GM12878 (cell line): ENCODE data around the gene PHACTR1. TPM values are rescaled to one million over a fixed set of nuclear protein-coding genes. Genes with fewer than 3 reads are reported as not detected.

ENCODE experiments used
- ATAC-seq: fragments of 200-7000 bp; cut with Tn5 transposase; 3 replicates; pipeline ENCODE4 v1.9.1; 2020; ENCODE audit warnings: mild to moderate bottlenecking, moderate library complexity
- BruUV-seq: library from RNA; stranded (reverse); fragments of 400-500 nt; replicated peaks from 2 replicates; lab custom pipeline; 2021; lab: Mats Ljungman, UMichigan
- CTCF ChIA-PET: fragments of 300-600 bp; sonication (Branson Sonifier 250); formaldehyde crosslinking; extraction: SDS; loops from one replicate; lab custom pipeline; 2021; ENCODE audit warnings: inconsistent platforms; lab: Yijun Ruan, JAX
- POLR2A ChIA-PET: fragments of 350-600 bp; formaldehyde crosslinking; extraction: SDS; loops from one replicate; lab custom pipeline; 2021; ENCODE audit warnings: inconsistent platforms; lab: Charles Lee
- RAD21 ChIA-PET: fragments of 300-600 bp; sonication (Branson Sonifier 250); formaldehyde crosslinking; loops from one replicate; lab custom pipeline; 2023; ENCODE audit warnings: antibody characterized with exemption; ENCODE audit not compliant: unreplicated experiment; lab: Charles Lee
- SMC1A ChIA-PET: fragments of 300-600 bp; sonication (Branson Sonifier 250); formaldehyde crosslinking; loops from one replicate; lab custom pipeline; 2023; ENCODE audit not compliant: unreplicated experiment, uncharacterized antibody; lab: Charles Lee
- DNase-seq: peaks from one replicate; pipeline ENCODE4 v3.0.0-alpha.2; 2011; ENCODE audit warnings: low read depth, low spot score
- FAIRE-seq: peaks from 3 replicates; lab custom pipeline; 2011; peaks lifted over from hg19 to GRCh38; lab: Jason Lieb, UNC
- H2AFZ ChIP-seq: 2 replicates; pipeline ENCODE4 v1.6.0; 2011; ENCODE audit warnings: low read depth, low read length, control low read depth; ENCODE audit not compliant: control insufficient read depth
- H3K27ac ChIP-seq: 2 replicates; pipeline ENCODE4 v1.5.1; 2011; ENCODE audit warnings: control low read depth; ENCODE audit not compliant: control insufficient read depth, insufficient read depth
- H3K27me3 ChIP-seq, 2 experiments: replicated peaks in 1 of 2; 2 replicates each; pipeline versions ENCODE4 v1.6.0 to v1.6.1; 2011; ENCODE audit warnings: low read length in 1 of 2; ENCODE audit not compliant: control insufficient read depth in 2 of 2, insufficient read depth in 2 of 2
- H3K36me3 ChIP-seq, 2 experiments: 2 replicates each; pipeline ENCODE4 v1.5.1; 2011; ENCODE audit warnings: low read length in 1 of 2; ENCODE audit not compliant: control insufficient read depth in 2 of 2, insufficient read depth in 2 of 2
- H3K4me1 ChIP-seq: 2 replicates; pipeline ENCODE4 v1.6.1; 2011; ENCODE audit warnings: mild to moderate bottlenecking, low read length, moderate library complexity, mixed read lengths; ENCODE audit not compliant: control insufficient read depth, insufficient read depth
- H3K4me2 ChIP-seq: 2 replicates; pipeline ENCODE4 v1.6.0; 2011; ENCODE audit warnings: control low read depth; ENCODE audit not compliant: control insufficient read depth, insufficient read depth
- H3K4me3 ChIP-seq: fragments of 200-600 bp; sonication (generic); 2 replicates; pipeline ENCODE4 v1.5.1; 2016
- H3K79me2 ChIP-seq: 2 replicates; pipeline ENCODE4 v1.6.0; 2011; ENCODE audit warnings: low read length; ENCODE audit not compliant: control insufficient read depth, insufficient read depth
- H3K9ac ChIP-seq: 2 replicates; pipeline ENCODE4 v1.8.0; 2011; ENCODE audit warnings: low read length, control low read depth, mixed read lengths; ENCODE audit not compliant: control insufficient read depth, insufficient read depth
- H3K9me3 ChIP-seq: replicated peaks from 3 replicates; pipeline ENCODE4 v1.5.1; 2011; ENCODE audit warnings: mild to moderate bottlenecking, low read length; ENCODE audit not compliant: control insufficient read depth, insufficient read depth
- H4K20me1 ChIP-seq: 2 replicates; pipeline ENCODE4 v1.6.0; 2011; ENCODE audit not compliant: control insufficient read depth, insufficient read depth
- ASH2L ChIP-seq: fragments of 300-600, 200-600 bp; sonication (generic); IDR thresholded peaks from 2 replicates; pipeline ENCODE4 v1.6.1; 2017; ENCODE audit warnings: low read depth, mild to moderate bottlenecking, borderline replicate concordance
- BHLHE40 ChIP-seq, 2 experiments: fragments of 450-650 bp in 1 of 2; IDR thresholded peaks; 2 replicates each; pipeline ENCODE4 v1.6.1; 2011 to 2017; ENCODE audit warnings: low read depth in 2 of 2, borderline replicate concordance in 1 of 2, improper control_type of control experiment in 1 of 2, low read length in 1 of 2, mild to moderate bottlenecking in 1 of 2
- CBX5 ChIP-seq: sonication (generic); IDR thresholded peaks from 2 replicates; pipeline ENCODE4 v1.6.1; 2016; ENCODE audit warnings: low read depth, moderate library complexity, mild to moderate bottlenecking, inconsistent platforms
- CREB1 ChIP-seq: IDR thresholded peaks from 2 replicates; pipeline ENCODE4 v1.6.1; 2012; ENCODE audit warnings: low read depth, mild to moderate bottlenecking, inconsistent platforms
- DPF2 ChIP-seq: fragments of 450-650 bp; IDR thresholded peaks from 2 replicates; pipeline ENCODE4 v1.6.1; 2017; ENCODE audit warnings: mild to moderate bottlenecking
- E2F4 ChIP-seq: IDR thresholded peaks from 2 replicates; pipeline ENCODE4 v1.6.1; 2012; ENCODE audit warnings: low read depth, low read length, improper control_type of control experiment
- FOXK2 ChIP-seq: fragments of 450-650 bp; IDR thresholded peaks from 2 replicates; pipeline ENCODE4 v1.6.1; 2017; ENCODE audit warnings: mild to moderate bottlenecking, moderate library complexity
- MEF2B ChIP-seq: fragments of 450-650 bp; IDR thresholded peaks from 2 replicates; pipeline ENCODE4 v1.6.1; 2018; ENCODE audit warnings: mild to moderate bottlenecking, moderate library complexity; ENCODE audit not compliant: partially characterized antibody, poor library complexity, severe bottlenecking
- MTA2 ChIP-seq: fragments of 450-650 bp; IDR thresholded peaks from 2 replicates; pipeline ENCODE4 v1.6.1; 2016; ENCODE audit warnings: low read depth, mild to moderate bottlenecking, moderate library complexity
- NFXL1 ChIP-seq: fragments of 450-650 bp; IDR thresholded peaks from 2 replicates; pipeline ENCODE4 v1.6.1; 2017; ENCODE audit warnings: antibody characterized with exemption, mild to moderate bottlenecking, borderline replicate concordance
- NFYA ChIP-seq: IDR thresholded peaks from 2 replicates; pipeline ENCODE4 v1.6.1; 2011; ENCODE audit warnings: low read depth, mild to moderate bottlenecking, low read length, improper control_type of control experiment, borderline replicate concordance
- YBX1 ChIP-seq: fragments of 450-650 bp; IDR thresholded peaks from 2 replicates; pipeline ENCODE4 v1.6.1; 2016; ENCODE audit warnings: antibody characterized with exemption
- ZNF384 ChIP-seq: IDR thresholded peaks from 2 replicates; pipeline ENCODE4 v1.6.1; 2012; ENCODE audit warnings: low read depth, mild to moderate bottlenecking, low read length, improper control_type of control experiment, borderline replicate concordance
- WGBS: methylation state at CpG from one replicate; pipeline ENCODE4 v1.1.6; 2016; ENCODE audit warnings: low lambda C conversion rate; ENCODE audit not compliant: insufficient replicate concordance, insufficient coverage; ENCODE audit errors: missing lambda C conversion rate; 5-methylcytosine and 5-hydroxymethylcytosine counted together
- in situ Hi-C: fragments of 300-500 bp; cut with MboI; formaldehyde crosslinking; loops from 9 replicates; pipeline ENCODE4 v1.14.3; 2018; ENCODE audit warnings: mixed read lengths
- intact Hi-C: fragments of 100-400 bp; cut with micrococcal nuclease; formaldehyde crosslinking; loops from one replicate; pipeline ENCODE4 v1.14.2; 2022; ENCODE audit not compliant: unreplicated experiment
- polyA plus RNA-seq, 11 experiments: library from polyadenylated mRNA; depleted of rRNA in 4 of 11; unstranded in 6 of 11; stranded (reverse) in 5 of 11; fragments of >200 nt; fragmentation: Nextera tagmentation in 4 of 11; fragmentation: Illumina TruSeq in 1 of 11; extraction: Ambion mirVana in 4 of 11; extraction: Trizol in 1 of 11; gene quantifications; 1 replicate in 1 of 11; 2 replicates in 10 of 11; pipeline versions ENCODE4 v1.2.1 to v1.2.3, GENCODE V29; 2011 to 2016; ENCODE audit warnings: inconsistent platforms in 2 of 11, missing spikeins in 2 of 11, low read depth in 1 of 11
- total RNA-seq, 4 experiments: library from RNA; depleted of rRNA in 3 of 4; stranded (reverse); fragments of >200 nt in 3 of 4; fragmentation: Illumina TruSeq in 1 of 4; extraction: Trizol in 1 of 4; gene quantifications; 2 replicates each; pipeline versions ENCODE4 v1.2.1 to v1.2.3, GENCODE V29; 2013 to 2021
- TF ChIP-seq, protein P1 (sequence below): fragments of 450-650 bp; conservative IDR thresholded peaks from 2 replicates; pipeline ENCODE4 v1.6.1; 2017; ENCODE audit warnings: mild to moderate bottlenecking, moderate library complexity

PHACTR1 gene
- total and polyA plus RNA-seq, 10 of the 15 experiments (the other 5 are each of a cell fraction or from before 2014, with no cell fraction given), result 34.2 to 94.6 (median 62.3) TPM

GRCh38 chr6:13007744-13008143, 291.2 kb downstream of the PHACTR1 start:
- no peak overlapping the region for H3K4me2 ChIP-seq
- H3K9ac ChIP-seq, result no peak overlapping the region
- no peak for FAIRE-seq
- H3K9me3 ChIP-seq, result no peaks in the 10 kb centered on the region
- H3K79me2 ChIP-seq, result no peaks in the 10 kb centered on the region
- no TSS peak for BruUV-seq
- no peak for ATAC-seq
- H3K4me1 ChIP-seq, result no peaks in the 10 kb centered on the region
- peaks cover 0 to 1% of the 10 kb centered on the region in 2 experiments; a peak in 2 of 4 replicates for H3K27me3 ChIP-seq
- ChIA-PET SMC1A (interaction anchor here (1.1 kb wide), 1 partner anchor 113 kb away, joined by 3 read pairs; no protein-coding TSS in a partner anchor), CTCF (no interaction called here), RAD21 (no interaction called here), POLR2A (no interaction called here)
- no peak overlapping the region for H3K4me3 ChIP-seq
- no peak overlapping the region for H2AFZ ChIP-seq
- in situ Hi-C loops (no loop called here), intact Hi-C loops (no loop called here)
- no peaks in the 10 kb centered on the region for H3K36me3 ChIP-seq
- TF ChIP-seq BHLHE40 (IDR thresholded peaks at IDR 0.05; ENCODE audit: borderline replicate concordance in 1 of 2, low read depth in 2 of 2, low read length in 1 of 2) (no peak), E2F4 (no peak), ASH2L (no peak)
- no peak for DNase-seq
- no peak overlapping the region for H3K27ac ChIP-seq
- 0% methylated on average over 1 of the region's 1 CpG for WGBS
- H4K20me1 ChIP-seq, result no peaks in the 10 kb centered on the region

DNA sequence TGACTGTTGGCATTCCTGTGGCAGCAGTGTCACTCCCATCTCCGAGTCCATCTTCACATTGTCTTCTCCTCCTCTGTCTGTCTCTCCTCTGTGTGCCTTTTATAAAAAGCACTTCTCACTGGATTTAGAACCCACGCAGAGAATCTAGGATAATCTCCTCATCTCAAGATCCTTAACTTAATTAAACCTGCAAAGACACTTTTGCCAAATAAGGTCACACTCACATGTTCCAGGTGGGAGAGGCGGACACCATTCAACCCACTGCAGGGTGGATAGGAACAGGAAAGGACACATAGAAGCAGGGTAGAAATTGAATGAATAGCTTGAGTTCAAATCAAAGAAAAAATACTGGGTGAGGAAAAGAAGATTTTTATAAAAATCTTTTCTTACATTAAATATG, 292.5 kb downstream of the PHACTR1 start:
- SMC1A ChIA-PET, result no interaction called here
- FAIRE-seq, result no peak
- no peak for DNase-seq
- in situ Hi-C loops, result no loop called here
- H4K20me1 ChIP-seq, result no peaks in the 10 kb centered on the region
- H3K27me3 ChIP-seq, result peaks cover 5% of the 10 kb centered on the region in 2 experiments; a peak in 3 of 4 replicates
- H3K27ac ChIP-seq, result no peak overlapping the region
- intact Hi-C loops, result no loop called here
- CTCF ChIA-PET, result no interaction called here
- H3K4me1 ChIP-seq, result no peaks in the 10 kb centered on the region
- WGBS, result 52% methylated on average over 3 of the region's 3 CpGs
- no peak overlapping the region for H2AFZ ChIP-seq
- no peaks in the 10 kb centered on the region for H3K9me3 ChIP-seq
- POLR2A ChIA-PET, result no interaction called here
- TF ChIP-seq CREB1 (no peak), DPF2 (no peak), FOXK2 (no peak), ZNF384 (no peak), NFYA (no peak), CBX5 (no peak), YBX1 (no peak), MEF2B (no peak), MTA2 (no peak), NFXL1 (no peak)
- TF ChIP-seq, protein P1, sequence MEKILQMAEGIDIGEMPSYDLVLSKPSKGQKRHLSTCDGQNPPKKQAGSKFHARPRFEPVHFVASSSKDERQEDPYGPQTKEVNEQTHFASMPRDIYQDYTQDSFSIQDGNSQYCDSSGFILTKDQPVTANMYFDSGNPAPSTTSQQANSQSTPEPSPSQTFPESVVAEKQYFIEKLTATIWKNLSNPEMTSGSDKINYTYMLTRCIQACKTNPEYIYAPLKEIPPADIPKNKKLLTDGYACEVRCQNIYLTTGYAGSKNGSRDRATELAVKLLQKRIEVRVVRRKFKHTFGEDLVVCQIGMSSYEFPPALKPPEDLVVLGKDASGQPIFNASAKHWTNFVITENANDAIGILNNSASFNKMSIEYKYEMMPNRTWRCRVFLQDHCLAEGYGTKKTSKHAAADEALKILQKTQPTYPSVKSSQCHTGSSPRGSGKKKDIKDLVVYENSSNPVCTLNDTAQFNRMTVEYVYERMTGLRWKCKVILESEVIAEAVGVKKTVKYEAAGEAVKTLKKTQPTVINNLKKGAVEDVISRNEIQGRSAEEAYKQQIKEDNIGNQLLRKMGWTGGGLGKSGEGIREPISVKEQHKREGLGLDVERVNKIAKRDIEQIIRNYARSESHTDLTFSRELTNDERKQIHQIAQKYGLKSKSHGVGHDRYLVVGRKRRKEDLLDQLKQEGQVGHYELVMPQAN, result no peak
- no peaks in the 10 kb centered on the region for H3K79me2 ChIP-seq
- RAD21 ChIA-PET, result no interaction called here
- ATAC-seq, result no peak
- H3K36me3 ChIP-seq, result no peaks in the 10 kb centered on the region
- no peak overlapping the region for H3K4me2 ChIP-seq
- no peak overlapping the region for H3K4me3 ChIP-seq
- H3K9ac ChIP-seq, result no peak overlapping the region
- BruUV-seq, result no TSS peak
